Activated CD4-positive, alpha-beta T cell treated with anti-CD3 and anti-CD28 coated beads, Interleukin-2, amount 10 ng/mL, durations not matched to agents 7 days and 5 days (primary cell): ENCODE measurements around the gene MN1. TPM values are rescaled to one million over a fixed set of nuclear protein-coding genes. Genes with fewer than 3 reads are reported as not detected.

Experiments
- CTCF ChIA-PET: fragments of 350-600 bp; sonication (Branson Sonifier 250); formaldehyde crosslinking; loops from one replicate; lab custom pipeline; 2021; ENCODE audit warnings: antibody characterized with exemption; lab: Charles Lee
- POLR2A ChIA-PET: fragments of 350-600 bp; sonication (Branson Sonifier 250); formaldehyde crosslinking; loops from one replicate; lab custom pipeline; 2021; ENCODE audit warnings: antibody characterized with exemption; lab: Charles Lee
- DNase-seq: peaks from one replicate; pipeline ENCODE4 v3.0.0-alpha.2; 2020
- H3K27ac Mint-ChIP-seq: one replicate; pipeline ENCODE4 v1.8.0; 2021; ENCODE audit warnings: mild to moderate bottlenecking, moderate library complexity, mixed read lengths
- H3K27me3 Mint-ChIP-seq: one replicate; pipeline ENCODE4 v1.8.0; 2021; ENCODE audit warnings: mixed read lengths
- H3K36me3 Mint-ChIP-seq: one replicate; pipeline ENCODE4 v1.8.0; 2021; ENCODE audit warnings: low read depth, mixed read lengths
- H3K4me1 Mint-ChIP-seq: one replicate; pipeline ENCODE4 v1.8.0; 2021; ENCODE audit warnings: mixed read lengths
- H3K4me3 Mint-ChIP-seq: one replicate; pipeline ENCODE4 v1.8.0; 2021; ENCODE audit warnings: mild to moderate bottlenecking, moderate library complexity, mixed read lengths
- H3K9me3 Mint-ChIP-seq: one replicate; pipeline ENCODE4 v1.8.0; 2021; ENCODE audit warnings: mixed read lengths
- total RNA-seq, 2 experiments: library from RNA; stranded (reverse); gene quantifications; one replicate each; pipeline ENCODE4 v1.2.3, GENCODE V29; 2021

The MN1 gene
- total RNA-seq, 2 experiments from 2014 or later = 0.10 to 0.12 TPM

DNA sequence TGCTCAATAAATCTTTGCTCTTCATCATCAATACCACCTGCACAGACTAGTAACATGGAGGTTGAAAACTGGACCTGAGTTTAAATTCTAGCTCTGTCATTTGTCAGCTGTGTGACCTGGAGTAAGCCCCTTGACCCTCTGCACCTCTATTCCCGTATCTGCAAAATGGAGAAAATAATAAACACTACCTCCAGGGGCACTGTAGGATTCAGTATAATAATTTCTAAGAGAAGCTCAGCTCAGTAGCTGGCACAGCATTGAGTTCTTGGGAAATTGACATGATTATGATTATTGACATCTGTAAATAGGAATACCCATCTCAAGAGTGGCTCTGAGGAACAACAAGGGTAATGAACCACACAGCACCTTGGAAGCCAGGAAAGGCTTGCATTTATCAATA lies 78.4 kb downstream of the MN1 start:
- no peak for DNase-seq
- Mint-ChIP-seq H3K27ac (no peak overlapping the region), H3K27me3 (peaks cover 4% of the 10 kb centered on the region), H3K36me3 (no peaks in the 10 kb centered on the region), H3K9me3 (peaks cover 4% of the 10 kb centered on the region), H3K4me3 (no peak overlapping the region), H3K4me1 (no peaks in the 10 kb centered on the region)
- POLR2A ChIA-PET = no interaction called here
- CTCF ChIA-PET = no interaction called here

DNA sequence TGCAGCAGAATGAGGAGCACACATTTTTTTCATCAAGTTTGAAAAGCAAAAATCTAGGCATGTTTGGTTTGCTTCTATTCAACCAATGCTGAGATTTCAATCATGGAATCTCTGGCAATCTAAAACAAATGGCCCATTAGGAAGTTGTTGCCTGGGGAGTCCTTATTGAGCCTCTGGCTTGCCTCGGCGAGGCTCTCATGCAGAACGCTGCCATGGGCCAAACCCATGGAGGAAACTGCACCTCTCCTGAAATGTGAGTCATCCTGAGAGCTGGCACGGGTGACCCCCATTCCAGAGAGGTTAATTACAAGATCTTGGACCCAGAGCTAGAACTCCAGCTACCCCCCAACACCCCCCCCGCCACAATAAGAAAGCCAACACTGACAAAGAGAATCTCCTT lies 80.7 kb downstream of the MN1 start:
- Mint-ChIP-seq H3K36me3 (no peaks in the 10 kb centered on the region), H3K27me3 (no peaks in the 10 kb centered on the region), H3K9me3 (peaks cover 3% of the 10 kb centered on the region), H3K27ac (no peak overlapping the region), H3K4me1 (no peaks in the 10 kb centered on the region), H3K4me3 (no peak overlapping the region)
- POLR2A ChIA-PET = no interaction called here
- DNase-seq = no peak
- CTCF ChIA-PET = interaction anchor here (1.2 kb wide), 1 partner anchor 23 kb away, joined by 3 read pairs; no protein-coding TSS in a partner anchor

DNA sequence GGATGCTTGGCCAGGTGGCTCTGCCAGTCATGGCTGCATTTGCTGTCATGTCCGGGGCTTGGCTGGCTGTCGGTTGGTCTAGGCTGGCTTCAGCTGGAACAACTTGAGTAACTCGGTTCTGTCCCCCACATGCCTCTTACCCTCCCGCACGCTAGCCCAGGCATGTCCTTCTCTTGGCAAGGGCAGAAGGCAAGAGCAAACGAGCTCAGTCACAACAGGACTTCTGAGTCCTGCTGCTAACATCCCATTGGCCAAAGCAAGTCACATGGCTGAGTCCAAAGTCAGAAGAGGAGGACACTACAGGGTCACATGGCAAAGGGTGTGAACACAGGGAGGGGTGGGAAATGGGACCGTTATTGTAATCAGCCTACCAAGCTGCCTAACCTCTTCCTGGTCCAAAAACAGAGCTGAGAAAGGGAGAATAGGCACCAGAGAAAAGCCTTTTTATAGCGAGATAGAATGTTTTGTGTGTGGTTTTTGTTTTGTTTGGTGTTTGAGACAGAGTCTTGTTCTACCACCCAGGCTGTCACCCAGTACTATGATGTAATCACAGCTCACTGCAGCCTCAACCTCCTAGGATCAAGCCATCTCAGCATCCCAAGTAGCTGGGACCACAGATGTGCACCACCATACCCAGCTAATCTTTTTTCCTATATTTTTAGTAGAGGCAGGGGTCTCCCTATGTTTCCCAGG lies 81.9 kb downstream of the MN1 start:
- CTCF ChIA-PET = no interaction called here
- Mint-ChIP-seq H3K9me3 (no peaks in the 10 kb centered on the region), H3K27me3 (no peaks in the 10 kb centered on the region), H3K27ac (no peak overlapping the region), H3K4me3 (no peak overlapping the region), H3K36me3 (no peaks in the 10 kb centered on the region), H3K4me1 (no peaks in the 10 kb centered on the region)
- no peak for DNase-seq
- POLR2A ChIA-PET = interaction anchor here (0.6 kb wide), 1 partner anchor 837 kb away, joined by 3 read pairs; no protein-coding TSS in a partner anchor

DNA sequence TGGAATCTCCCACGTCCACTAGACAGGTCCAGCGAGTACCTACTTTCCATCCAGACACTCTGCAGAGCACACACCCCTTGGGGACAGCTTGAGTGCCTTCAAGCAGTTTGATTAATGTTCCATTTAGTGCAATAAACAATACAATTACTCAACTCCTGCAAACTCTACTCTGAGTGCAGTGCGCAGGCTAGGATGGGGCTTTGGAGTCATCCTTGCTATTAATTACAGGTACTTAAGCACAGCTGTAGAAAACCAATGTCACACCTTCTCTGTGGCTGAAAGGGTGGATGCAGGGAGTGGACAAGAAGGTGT lies 82.6 kb downstream of the MN1 start:
- no peak for DNase-seq
- Mint-ChIP-seq H3K27ac (no peak overlapping the region), H3K36me3 (no peaks in the 10 kb centered on the region), H3K4me1 (no peaks in the 10 kb centered on the region), H3K4me3 (no peak overlapping the region), H3K27me3 (no peaks in the 10 kb centered on the region), H3K9me3 (no peaks in the 10 kb centered on the region)
- POLR2A ChIA-PET = interaction anchor here (0.6 kb wide), 1 partner anchor 838 kb away, joined by 3 read pairs; no protein-coding TSS in a partner anchor
- CTCF ChIA-PET = interaction anchor here (0.9 kb wide), 1 partner anchor 88 kb away, joined by 3 read pairs; no protein-coding TSS in a partner anchor

DNA sequence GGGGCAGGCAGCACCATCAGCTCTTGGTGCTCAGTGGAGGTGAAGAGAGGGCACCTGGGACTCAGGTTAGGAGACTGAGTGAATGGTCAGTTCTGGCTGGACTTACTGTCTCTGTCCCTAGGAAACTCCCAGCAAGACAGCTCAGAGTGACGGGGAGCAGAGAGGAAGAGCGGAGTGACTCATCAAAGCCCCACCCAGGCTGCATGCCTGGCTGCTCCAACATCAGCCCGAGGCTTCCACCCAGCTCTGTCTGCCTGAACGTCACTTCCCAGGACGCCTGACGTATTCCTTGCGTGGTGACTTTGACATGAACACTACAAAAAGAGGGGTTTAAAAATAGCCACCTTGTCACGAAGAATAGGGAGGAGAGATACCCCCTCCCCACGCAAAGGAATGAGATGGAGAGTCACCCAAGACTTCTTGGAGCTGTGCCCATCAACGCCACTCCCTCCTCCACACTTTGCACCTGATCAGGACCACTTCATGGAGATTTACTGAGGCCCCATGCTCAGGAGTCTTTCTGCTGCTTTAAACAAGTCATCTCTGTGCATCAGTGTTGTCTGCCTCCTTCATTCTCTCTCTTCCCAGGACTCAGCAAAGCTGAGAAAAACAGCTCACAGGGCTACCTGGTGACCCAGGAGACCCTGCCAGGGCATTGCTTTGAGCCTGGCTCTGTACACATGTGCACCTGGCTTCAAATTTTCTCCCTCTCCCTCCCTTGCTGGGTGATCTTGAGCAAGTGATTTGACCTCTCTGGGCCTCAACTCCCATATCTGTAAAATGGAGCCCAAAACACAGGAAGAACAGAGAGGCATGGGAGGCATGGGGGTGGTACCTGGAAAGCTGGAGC lies 83.1 kb downstream of the MN1 start:
- Mint-ChIP-seq H3K27ac (no peak overlapping the region), H3K4me1 (no peaks in the 10 kb centered on the region), H3K36me3 (no peaks in the 10 kb centered on the region), H3K4me3 (no peak overlapping the region), H3K9me3 (no peaks in the 10 kb centered on the region), H3K27me3 (no peaks in the 10 kb centered on the region)
- ChIA-PET POLR2A (no interaction called here), CTCF (interaction anchor here (0.9 kb wide), 1 partner anchor 89 kb away, joined by 3 read pairs; no protein-coding TSS in a partner anchor)
- no peak for DNase-seq

DNA sequence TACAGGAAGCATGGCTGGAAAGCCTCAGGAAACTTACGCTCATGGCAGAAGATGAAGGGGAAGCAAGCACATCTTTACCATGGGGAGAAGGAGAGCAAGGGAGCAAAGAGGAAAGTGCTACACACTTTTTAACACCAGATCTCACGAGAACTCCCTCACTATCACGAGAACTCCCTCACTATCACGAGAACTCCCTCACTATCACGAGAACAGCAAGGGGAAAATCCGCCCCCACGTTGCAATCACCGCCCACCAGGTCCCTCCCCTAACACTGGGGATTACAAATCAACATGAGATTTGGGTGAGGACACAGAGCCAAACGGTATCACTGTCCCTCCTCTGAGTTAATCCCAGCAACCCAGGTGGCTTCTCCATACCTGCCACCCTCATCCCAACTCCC lies 84.5 kb downstream of the MN1 start:
- no peak for DNase-seq
- no peaks in the 10 kb centered on the region for H3K9me3 Mint-ChIP-seq
- POLR2A ChIA-PET = no interaction called here

DNA sequence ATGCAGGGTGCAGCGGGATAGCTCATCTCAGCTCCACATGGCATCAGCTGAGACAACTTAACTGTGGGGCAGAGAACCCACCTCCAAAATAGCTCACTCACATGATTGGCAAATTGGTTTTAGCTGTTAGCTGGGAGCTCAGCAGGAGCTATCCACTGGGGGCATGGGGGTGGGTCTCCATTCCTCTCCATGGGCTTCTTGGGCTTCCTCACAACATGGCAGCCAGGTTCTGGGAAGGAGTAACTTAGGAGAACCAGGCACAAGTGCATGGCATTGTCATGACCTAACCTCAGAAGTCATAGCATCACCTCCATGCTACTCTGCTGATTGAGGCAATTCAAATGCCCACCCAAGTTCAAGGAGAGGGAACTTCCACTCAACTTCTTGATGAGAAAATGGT lies 85.5 kb downstream of the MN1 start:
- POLR2A ChIA-PET = no interaction called here
- H3K27ac Mint-ChIP-seq = no peak overlapping the region
- CTCF ChIA-PET = no interaction called here
- no peaks in the 10 kb centered on the region for H3K4me1 Mint-ChIP-seq
- no peaks in the 10 kb centered on the region for H3K9me3 Mint-ChIP-seq
- no peaks in the 10 kb centered on the region for H3K27me3 Mint-ChIP-seq
- no peak for DNase-seq
- H3K4me3 Mint-ChIP-seq = no peak overlapping the region
- H3K36me3 Mint-ChIP-seq = no peaks in the 10 kb centered on the region

More for the DNA sequence above, 84.5 kb downstream of the MN1 start:
- Mint-ChIP-seq H3K4me3 (no peak overlapping the region), H3K27ac (no peak overlapping the region), H3K36me3 (no peaks in the 10 kb centered on the region), H3K4me1 (no peaks in the 10 kb centered on the region), H3K27me3 (no peaks in the 10 kb centered on the region)
- CTCF ChIA-PET = no interaction called here

DNA sequence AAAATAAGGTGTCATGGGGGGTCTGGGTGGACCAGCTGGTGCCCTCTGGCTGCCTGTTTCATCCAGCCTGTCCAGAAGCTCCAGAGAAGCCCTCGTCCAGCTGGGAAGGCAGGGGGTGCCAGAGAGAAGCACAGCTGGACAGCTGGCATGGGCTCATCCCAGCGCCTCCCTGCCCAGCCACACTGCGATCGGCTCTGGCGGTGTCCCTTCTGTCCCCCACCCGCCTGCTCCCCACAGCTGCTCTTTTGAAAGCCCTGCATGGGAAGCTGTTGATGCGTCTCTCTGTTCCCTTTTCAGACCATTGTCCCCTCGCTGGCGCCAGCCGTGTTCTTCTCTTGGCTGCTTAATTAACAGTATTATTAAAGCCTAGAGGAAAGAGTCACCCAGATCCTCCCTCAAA lies 86.5 kb downstream of the MN1 start:
- no peak for DNase-seq
- Mint-ChIP-seq H3K9me3 (no peaks in the 10 kb centered on the region), H3K27ac (no peak overlapping the region), H3K4me3 (no peak overlapping the region), H3K36me3 (no peaks in the 10 kb centered on the region), H3K4me1 (peaks cover 2% of the 10 kb centered on the region), H3K27me3 (peaks cover under 1% of the 10 kb centered on the region)
- ChIA-PET CTCF (no interaction called here), POLR2A (no interaction called here)

DNA sequence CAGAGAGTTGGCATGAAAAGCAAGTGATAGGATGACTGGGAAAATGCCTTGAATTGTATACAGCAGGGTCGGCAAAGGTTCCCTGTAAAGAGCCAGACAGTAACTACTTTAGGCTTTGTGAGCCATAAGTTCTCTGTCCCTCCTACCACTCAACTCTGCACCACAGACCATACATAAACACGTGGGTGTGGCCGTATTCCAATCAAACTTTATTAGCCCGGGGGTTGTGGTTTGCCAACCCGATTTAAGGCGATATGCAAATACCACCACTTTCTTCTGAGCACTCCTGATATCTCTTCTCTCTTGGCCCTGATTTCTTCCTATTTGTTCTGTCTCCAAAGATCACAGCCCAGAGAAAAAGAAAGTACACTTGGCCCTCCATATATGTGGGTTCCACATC lies 87.5 kb downstream of the MN1 start:
- ChIA-PET POLR2A (no interaction called here), CTCF (no interaction called here)
- Mint-ChIP-seq H3K4me1 (peaks cover 2% of the 10 kb centered on the region), H3K27ac (no peak overlapping the region), H3K36me3 (no peaks in the 10 kb centered on the region), H3K9me3 (no peaks in the 10 kb centered on the region), H3K27me3 (peaks cover 2% of the 10 kb centered on the region), H3K4me3 (no peak overlapping the region)
- no peak for DNase-seq

DNA sequence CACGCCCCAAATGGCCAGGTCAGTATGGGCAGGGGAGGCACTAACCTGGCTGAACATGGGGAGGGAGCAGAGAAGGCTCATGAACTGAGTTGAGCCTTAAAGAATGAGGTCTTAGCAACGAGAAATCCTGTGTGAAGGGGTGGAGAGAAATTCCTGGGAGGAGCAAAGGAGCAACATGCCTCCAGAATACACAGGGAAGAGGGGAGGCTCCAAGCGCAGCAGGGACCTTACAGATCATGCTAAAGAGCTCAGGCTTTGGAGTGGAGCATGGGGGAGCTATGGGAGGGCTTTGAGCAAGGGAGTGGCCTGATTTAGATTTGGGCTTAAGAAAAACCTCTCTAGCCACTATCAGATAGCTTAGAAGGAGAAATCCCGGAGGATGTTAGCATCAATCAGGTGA lies 88.1 kb downstream of the MN1 start:
- no peaks in the 10 kb centered on the region for H3K36me3 Mint-ChIP-seq
- CTCF ChIA-PET = no interaction called here
- peaks cover 2% of the 10 kb centered on the region for H3K27me3 Mint-ChIP-seq
- H3K27ac Mint-ChIP-seq = no peak overlapping the region
- H3K4me3 Mint-ChIP-seq = no peak overlapping the region
- H3K4me1 Mint-ChIP-seq = peaks cover 2% of the 10 kb centered on the region
- DNase-seq = no peak
- H3K9me3 Mint-ChIP-seq = no peaks in the 10 kb centered on the region
- POLR2A ChIA-PET = no interaction called here

DNA sequence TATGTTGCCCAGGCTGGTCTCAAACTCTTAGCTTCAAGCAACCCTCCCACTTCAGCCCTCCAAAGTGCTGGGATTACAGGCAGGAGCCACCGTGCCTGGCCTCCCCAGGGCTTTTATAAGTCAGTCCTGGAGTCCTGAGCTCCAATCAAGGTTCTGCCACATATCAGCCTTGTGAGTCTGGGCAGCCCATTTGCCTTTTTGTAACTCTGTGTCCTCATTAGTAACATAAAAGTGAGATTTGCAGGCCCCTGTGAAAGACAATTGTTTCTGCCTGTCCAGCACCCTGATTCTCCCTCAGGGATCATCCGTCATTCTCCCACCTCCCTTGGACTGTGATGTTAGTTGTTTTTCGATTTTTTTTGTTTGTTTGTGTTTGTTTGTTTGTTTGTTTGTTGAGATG lies 89.8 kb downstream of the MN1 start:
- peaks cover 2% of the 10 kb centered on the region for H3K27me3 Mint-ChIP-seq
- no peaks in the 10 kb centered on the region for H3K9me3 Mint-ChIP-seq
- ChIA-PET CTCF (no interaction called here), POLR2A (no interaction called here)
- H3K4me1 Mint-ChIP-seq = peaks cover 2% of the 10 kb centered on the region
- H3K27ac Mint-ChIP-seq = no peak overlapping the region
- no peak overlapping the region for H3K4me3 Mint-ChIP-seq
- H3K36me3 Mint-ChIP-seq = no peaks in the 10 kb centered on the region
- DNase-seq = no peak

DNA sequence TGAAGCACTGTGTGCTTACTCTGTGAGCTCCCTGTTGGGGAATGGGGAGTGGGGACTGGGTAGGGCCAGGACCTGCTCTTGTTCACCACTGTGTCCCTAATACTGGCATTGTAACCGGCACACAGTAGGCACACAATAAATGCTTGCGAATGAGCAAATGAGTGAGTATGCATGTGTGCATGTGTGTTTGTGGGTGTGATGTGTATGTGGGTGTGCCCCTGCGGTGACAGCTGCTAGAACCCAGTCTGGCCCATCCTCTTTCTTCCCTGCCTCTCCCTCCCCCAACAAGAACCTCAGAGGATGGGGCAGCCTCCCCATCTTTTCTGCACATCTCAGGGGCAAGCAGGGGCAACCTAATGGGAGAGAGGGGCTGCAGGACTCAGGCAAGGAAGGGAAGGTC lies 90.5 kb downstream of the MN1 start:
- H3K27me3 Mint-ChIP-seq = peaks cover 2% of the 10 kb centered on the region
- peaks cover 2% of the 10 kb centered on the region for H3K4me1 Mint-ChIP-seq
- POLR2A ChIA-PET = no interaction called here
- no peaks in the 10 kb centered on the region for H3K9me3 Mint-ChIP-seq
- CTCF ChIA-PET = no interaction called here
- no peak overlapping the region for H3K27ac Mint-ChIP-seq
- no peak for DNase-seq
- no peaks in the 10 kb centered on the region for H3K36me3 Mint-ChIP-seq
- no peak overlapping the region for H3K4me3 Mint-ChIP-seq

DNA sequence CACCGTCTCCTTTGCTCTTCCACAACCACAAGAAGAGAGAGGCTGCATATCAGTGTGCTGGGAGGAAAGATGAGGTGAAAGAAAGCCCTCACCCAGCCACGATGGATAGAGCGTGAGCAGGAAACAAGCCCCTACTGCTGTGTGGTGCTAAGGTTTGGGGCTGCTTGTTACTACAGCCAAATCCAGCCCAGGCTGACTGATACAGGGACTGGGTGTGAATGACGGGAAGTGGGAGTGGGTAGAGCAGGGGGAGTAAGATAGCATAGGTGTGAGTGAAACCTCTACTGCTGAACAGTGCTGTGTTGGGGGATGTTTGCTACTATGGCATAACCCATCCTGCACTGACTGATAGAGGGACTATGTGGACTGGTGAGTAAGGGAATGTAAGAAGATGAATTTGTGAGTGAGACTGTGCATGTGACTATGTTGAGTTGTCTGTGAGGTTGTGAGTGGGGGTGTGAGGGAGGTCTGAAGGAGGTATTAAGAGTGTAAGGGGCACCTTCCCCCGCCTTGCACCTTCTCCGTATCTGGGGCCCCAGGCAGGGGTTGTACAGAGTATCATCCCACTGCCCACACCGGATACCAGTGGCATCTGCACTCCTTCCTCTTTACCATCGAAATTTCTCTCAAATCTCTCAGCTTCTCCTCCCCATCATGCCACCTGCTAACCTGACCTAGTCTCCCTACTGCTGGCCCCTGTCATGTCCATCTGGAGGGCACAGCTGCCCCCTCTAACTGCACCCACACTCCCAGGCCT lies 91.5 kb downstream of the MN1 start:
- no peaks in the 10 kb centered on the region for H3K36me3 Mint-ChIP-seq
- peaks cover 2% of the 10 kb centered on the region for H3K27me3 Mint-ChIP-seq
- peaks cover 2% of the 10 kb centered on the region for H3K4me1 Mint-ChIP-seq
- no peak overlapping the region for H3K4me3 Mint-ChIP-seq
- no peak for DNase-seq
- CTCF ChIA-PET = no interaction called here
- POLR2A ChIA-PET = no interaction called here
- no peak overlapping the region for H3K27ac Mint-ChIP-seq
- no peaks in the 10 kb centered on the region for H3K9me3 Mint-ChIP-seq
